HG02884 (cell line): Measurements from ENCODE around the gene ACOXL.
A peak's percentile ranks its signal among the peaks of the same experiment; 100 is the strongest.
"Not testable (repeated sequence)": the region's sequence is repeated elsewhere in the genome, so short reads cannot be mapped to it uniquely, and the experiment has no call there.

Experiments used
- ATAC-seq: cut with Tn5 transposase; IDR thresholded peaks from one replicate; pipeline ENCODE4 v1.9.1; 2021; ENCODE audit warnings: mild to moderate bottlenecking, moderate library complexity; ENCODE audit not compliant: unreplicated experiment

The ACOXL gene

GRCh38 chr2:110852541-110853263 is 120.3 kb downstream of the ACOXL start:
- ATAC-seq, result no peak

- no peak for ATAC-seq
Measured at GRCh38 chr2:110853516-110853915, 121.1 kb downstream of the ACOXL start.

GRCh38 chr2:110853948-110854347 is 121.6 kb downstream of the ACOXL start:
- no peak for ATAC-seq

DNA sequence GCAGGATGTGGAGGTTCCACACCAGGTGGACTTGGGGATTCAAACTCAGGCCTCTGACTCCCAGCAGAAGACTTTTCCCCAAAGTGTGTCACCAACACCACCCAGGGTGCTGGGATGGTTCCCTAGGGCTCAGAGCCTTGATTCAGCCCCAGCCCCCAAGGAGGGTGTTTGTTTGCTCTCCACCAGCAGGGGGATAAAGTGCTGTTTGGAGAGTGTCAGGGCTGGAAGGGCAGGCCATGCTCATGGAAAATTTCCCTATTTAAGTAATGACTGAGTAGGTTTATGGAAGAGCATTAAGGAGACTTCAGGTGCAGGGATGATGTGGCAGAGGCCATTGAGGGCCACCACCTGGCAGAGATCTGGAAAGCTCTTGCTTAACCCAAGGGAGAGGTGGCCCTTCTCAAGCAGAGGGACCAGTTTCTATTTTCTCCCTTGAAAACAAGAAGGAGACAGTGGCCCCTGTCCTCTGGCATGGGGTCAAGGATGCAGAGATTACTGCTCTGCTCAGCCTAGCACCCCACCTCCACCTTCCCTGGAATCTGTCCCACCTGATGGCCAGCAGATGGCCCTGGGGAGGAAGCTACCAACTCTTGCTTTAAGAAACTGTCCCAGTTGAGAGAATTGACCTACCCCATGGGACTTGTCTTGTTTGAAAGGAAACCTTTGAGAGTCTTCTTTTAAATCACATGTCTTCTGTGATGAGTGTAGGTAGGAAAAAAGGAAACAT is 122.1 kb downstream of the ACOXL start:
- ATAC-seq, result no peak

- ATAC-seq, result not testable (repeated sequence)
Measured at GRCh38 chr2:110855841-110856240, 123.5 kb downstream of the ACOXL start.

GRCh38 chr2:110858135-110858725 is 125.9 kb downstream of the ACOXL start:
- peak; percentile 89 for ATAC-seq

GRCh38 chr2:110858993-110859701 is 126.8 kb downstream of the ACOXL start:
- ATAC-seq, result no peak

GRCh38 chr2:110860630-110861029 is 128.3 kb downstream of the ACOXL start:
- no peak for ATAC-seq

- no peak for ATAC-seq
Measured at GRCh38 chr2:110861616-110862260, 129.4 kb downstream of the ACOXL start.

GRCh38 chr2:110863726-110864125 is 131.4 kb downstream of the ACOXL start:
- no peak for ATAC-seq

DNA sequence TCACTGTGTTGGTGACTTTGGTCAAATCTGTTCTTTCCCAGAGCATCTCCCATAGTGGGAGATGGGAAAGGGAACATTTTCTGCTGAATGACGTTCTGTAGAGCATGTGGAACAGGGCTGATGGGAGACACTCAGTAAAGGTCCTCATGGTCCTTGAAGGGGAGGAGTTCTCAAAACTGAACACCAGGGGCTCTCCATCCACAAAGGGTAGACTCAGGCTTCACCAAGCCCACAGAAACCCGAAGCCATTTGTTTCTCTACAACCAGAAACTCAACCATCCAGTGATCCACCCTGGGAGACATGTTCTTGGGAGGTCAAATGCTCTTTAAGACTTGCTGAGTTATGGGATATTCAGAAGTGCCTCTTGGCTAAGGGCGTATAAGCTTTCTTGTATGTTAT is 131.8 kb downstream of the ACOXL start:
- ATAC-seq, result no peak

- ATAC-seq, result no peak
Measured at GRCh38 chr2:110864731-110865130, 132.4 kb downstream of the ACOXL start.

GRCh38 chr2:110865188-110865587 is 132.8 kb downstream of the ACOXL start:
- peak; percentile 93 for ATAC-seq

DNA sequence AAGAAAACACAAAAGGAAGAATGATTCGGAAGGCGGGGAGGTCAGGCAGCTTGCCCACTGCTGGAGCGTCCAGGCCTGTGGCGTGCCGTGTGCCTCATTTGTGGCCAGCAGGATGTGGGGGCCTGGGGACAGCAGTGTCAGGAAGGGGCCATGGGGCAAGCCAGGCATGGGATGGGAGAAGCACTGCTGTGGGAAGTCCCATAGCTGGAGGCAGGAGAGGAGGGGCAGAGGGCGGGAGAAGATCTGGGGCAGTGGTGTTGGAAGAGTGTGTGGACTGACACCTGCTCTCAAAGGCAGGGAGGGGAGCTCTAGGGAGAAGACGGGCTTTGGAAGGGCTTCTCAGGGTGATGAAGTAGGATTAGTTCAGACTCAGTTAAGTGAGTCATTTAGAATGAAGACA is 133.7 kb downstream of the ACOXL start:
- no peak for ATAC-seq

DNA sequence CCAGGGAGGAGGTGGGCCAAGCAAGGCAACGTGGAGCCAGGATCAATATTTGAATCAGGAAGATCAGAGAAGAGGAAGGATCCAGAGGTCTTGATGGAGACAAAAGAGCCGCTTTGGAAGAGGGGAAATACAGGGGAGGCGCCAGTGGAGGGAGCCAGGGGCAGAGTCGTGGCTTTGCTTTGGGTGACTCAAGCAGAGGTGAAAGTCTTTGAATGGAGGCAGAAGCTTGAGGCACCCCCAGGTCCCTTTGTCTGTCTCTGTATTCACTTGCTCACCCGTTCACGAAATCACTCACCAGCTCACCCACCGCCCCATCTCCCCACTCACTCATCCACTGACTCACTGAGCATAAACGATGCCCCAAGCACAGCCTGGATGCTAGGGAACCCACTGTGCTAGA is 134.1 kb downstream of the ACOXL start:
- ATAC-seq, result no peak

GRCh38 chr2:110867078-110867477 is 134.7 kb downstream of the ACOXL start:
- no peak for ATAC-seq

- no peak for ATAC-seq
Measured at GRCh38 chr2:110868971-110869370, 136.6 kb downstream of the ACOXL start.

DNA sequence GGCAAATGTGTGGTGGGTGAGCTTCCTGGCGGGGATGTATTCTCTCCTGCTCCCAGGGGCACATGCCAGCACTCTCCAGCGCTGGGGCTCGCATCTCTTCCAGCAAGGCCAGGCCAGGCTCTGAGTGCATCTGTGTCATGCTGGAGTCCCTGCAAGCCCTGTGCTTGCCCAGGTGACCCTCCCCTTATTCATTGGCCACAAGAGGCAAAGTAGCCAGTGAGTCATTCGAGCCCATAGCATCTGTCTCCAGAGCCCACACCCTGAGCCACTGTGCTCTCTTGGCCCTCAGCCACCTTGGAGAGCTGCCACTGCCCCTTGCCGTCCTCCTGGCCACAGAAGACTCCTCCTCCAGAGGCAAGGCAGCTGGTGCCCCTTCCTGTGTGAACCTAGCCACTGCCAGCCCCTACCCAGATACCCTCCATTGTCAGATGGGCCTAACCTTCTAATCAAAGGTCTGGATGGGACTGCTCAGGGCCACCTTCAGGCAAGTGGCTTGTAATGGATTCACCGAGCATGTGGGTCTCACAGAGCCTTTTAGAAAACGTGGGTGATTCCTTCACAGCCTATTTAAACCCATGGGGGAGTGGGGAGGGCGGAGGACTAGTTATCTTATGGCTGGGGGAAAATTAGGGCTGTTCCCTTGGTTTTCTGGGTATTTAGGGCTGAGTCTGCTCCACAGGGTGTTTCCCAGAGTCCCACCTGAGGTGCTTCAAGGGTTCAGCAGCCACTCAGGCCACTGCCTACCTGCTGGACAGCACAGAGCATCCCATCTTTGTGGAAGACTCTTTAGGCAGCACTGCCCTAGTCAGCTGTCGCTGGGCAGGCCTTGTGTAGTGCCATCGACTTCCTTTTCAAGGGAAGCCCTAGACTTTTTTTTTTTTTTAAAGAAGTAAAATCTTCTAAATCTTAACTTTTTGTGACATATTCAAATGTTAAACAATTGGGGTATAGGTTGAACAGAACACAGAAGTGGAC is 137.4 kb downstream of the ACOXL start:
- no peak for ATAC-seq

- no peak for ATAC-seq
Measured at GRCh38 chr2:110870545-110870944, 138.2 kb downstream of the ACOXL start.

DNA sequence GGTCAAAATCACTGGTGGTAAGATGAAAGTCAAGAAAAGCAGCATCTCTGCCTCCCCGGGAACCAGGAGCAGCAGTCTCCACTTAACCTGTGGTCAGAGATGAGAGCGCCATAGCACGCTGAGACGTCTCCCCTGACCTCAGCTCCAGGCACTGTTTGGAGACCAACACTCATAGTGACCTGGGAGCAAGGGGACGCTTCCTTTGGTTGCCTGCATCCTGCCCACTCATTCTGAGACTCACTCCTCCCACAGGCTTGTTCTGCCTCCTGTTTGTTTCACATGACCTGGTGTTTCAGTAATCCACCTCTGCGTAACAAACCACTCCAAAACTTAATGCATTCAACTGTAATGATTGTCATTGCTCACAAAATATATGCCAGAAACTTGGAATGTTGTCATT is 139.3 kb downstream of the ACOXL start:
- ATAC-seq, result no peak
